Inferior parietal cortex (tissue), 1 donor: ENCODE results near the gene RFX7.
A peak's percentile ranks its signal among the peaks of the same experiment; 100 is the strongest.
"Not testable (repeated sequence)": the region's sequence is repeated elsewhere in the genome, so short reads cannot be mapped to it uniquely, and the experiment has no call there.

ENCODE experiments used
- DNase-seq: peaks from one replicate; pipeline ENCODE4 v3.0.0-alpha.2; 2016; ENCODE audit errors: extremely low spot score

RFX7 gene

GRCh38 chr15:56243163-56244037, at the start of gene RFX7:
Gene RFX7 (minus strand): TSS chr15:56243879. CDS start chr15:56243285, 594 bp downstream.
- DNase-seq = peak; percentile 57

GRCh38 chr15:56292546-56293316, 49.1 kb upstream of the RFX7 start:
- no peak for DNase-seq

GRCh38 chr15:56291741-56292140, 48.1 kb upstream of the RFX7 start:
- no peak for DNase-seq

- no peak for DNase-seq
These were observed 42.5 kb upstream of the RFX7 start for GRCh38 chr15:56286213-56286612.

DNA sequence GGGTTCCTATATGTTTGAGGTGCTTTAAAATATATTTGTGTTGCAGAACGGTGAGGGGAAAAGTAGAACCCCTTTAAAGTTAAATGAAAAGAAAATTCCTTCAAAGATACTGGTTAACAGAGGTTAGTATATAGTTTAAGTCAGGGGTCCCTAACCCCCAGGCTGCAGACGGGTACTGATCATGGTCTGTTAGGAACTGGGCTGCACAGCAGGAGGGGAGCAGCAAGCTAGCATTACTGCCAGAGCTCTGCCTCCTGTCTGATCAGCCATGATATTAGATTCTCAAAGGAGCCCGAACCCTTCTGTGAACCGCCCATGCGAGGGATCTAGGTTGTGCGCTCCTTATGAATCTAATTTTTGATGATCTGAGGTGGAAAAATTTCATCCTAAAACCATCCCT, 37.5 kb upstream of the RFX7 start:
- DNase-seq = no peak

- DNase-seq = no peak
These were observed 30.0 kb upstream of the RFX7 start for GRCh38 chr15:56273724-56274123.

GRCh38 chr15:56272454-56272853, 28.8 kb upstream of the RFX7 start:
- no peak for DNase-seq

DNA sequence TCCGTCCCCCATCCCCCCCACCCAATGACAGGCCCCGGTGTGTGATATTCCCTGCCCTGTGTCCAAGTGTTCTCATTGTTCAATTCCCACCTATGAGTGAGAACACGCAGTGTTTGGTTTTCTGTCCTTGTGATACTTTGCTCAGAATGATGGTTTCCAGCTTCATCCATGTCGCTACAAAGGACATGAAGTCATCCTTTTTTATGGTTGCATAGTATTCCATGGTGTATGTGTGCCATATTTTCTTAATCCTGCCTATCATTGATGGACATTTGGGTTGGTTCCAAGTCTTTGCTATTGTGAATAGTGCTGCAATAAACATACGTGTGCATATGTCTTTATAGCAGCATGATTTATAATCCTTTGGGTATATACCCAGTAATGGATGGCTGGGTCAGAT, 22.8 kb upstream of the RFX7 start:
- not testable (repeated sequence) for DNase-seq

DNA sequence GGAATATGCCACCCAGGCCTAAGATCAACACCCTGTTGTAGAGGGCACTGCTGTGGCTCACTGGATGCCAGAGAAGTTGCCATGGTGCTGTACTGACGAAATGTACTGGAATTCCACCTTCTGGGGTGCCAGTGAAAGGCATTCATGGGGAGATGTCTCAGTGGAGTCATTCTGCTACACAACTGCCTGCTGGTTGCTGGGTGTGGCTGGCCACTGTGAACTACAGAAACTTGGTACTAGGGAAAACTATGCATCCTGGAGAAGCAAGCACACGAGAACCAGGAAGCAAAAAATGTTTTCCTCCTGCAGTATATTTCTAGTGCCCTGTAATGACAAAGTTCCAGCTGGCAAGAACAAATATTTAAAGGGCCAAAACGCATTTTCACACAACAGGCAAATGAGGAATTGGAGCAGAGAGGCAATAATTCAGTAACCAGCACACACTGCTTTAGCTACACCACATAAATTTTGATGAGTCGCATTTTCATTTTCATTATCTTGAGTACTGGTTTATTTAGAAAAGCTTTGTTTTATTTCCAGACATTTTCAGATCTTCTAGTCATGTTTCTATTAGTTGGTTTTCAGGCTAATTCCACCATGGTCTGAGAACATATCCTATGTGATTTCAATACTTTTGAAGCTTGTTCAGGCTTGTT, 18.3 kb upstream of the RFX7 start:
- no peak for DNase-seq

GRCh38 chr15:56257306-56257705, 13.6 kb upstream of the RFX7 start:
- DNase-seq = not testable (repeated sequence)

DNA sequence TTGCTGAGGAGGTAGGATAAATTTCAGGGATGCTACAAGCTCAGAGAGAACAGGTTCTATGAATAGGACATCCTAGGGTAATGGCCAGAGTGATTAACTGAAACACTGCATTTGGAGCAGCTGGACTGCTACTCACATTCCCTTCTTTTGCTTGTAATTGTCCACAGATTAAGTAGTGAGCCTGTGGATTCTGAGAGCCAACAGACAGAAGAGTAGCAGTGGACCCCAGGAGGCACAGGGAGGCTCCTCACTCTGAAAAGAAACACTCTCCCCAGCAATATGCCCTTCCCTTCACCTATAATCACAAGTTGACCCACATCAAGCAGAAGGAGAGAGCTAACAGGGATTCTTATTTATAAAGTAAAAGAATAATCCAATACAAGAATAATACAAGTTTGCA, 10.6 kb upstream of the RFX7 start:
- DNase-seq = no peak

GRCh38 chr15:56252386-56252785, 8.7 kb upstream of the RFX7 start:
- no peak for DNase-seq

DNA sequence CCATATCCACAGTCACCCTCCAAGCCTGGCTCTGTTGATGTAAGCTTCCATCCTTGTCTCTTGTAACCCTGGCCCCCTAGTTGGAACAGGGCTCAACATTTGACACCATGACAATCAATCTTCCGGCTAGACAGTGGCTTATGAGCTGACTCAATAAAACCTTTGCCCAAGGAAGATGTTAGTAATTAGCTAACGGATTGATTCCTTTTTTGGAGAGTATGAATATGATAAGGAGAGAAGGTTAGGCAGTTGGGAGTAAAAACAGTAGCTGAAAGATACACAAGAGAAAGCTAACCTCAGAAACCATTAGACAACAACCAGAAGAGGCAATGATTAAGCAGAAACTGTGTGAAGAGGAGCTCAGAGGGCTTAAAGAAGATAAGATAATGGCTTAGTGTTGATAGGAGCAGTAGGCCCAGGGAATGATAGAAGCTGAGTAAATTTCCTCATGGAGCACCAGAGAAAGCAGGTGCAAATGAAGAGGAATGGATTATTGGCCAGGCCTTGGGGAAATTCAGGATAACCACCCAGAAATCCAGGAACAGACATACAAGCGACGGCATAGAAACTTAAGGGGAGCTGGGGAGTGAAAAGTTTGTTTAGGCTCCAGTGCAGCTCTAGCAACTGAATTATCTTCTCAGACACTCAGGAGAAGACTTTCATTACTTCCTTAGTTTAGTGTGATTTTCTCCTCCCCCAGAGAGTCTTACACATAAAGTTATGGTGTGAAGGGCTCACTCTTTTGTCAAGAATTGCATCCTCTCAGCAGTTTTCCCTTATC, 7.8 kb upstream of the RFX7 start:
- DNase-seq = no peak

- DNase-seq = no peak
These were observed 6.9 kb upstream of the RFX7 start for GRCh38 chr15:56250626-56251025.

DNA sequence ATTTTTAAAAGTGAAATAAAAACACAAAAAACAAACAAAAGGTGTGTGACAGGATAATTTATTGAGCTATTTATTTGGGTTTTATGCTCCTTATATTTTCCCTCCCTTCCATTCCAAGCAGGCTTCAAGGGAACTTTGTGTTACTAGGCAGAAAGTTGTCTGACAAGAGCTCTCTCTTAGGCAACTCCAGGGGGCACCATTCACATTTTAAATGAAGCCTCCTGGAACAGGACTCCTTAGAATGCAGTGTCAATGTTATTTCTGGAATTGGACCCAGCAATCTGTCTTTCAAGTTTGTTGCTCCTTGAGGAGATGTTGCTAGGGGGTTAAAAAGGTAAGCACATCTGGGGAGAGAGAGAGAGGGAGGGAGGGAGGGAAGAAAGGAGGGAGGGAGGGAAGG, 5.4 kb upstream of the RFX7 start:
- peak; percentile 27 for DNase-seq

- DNase-seq = no peak
These were observed 4.8 kb upstream of the RFX7 start for GRCh38 chr15:56248311-56248992.

- no peak for DNase-seq
These were observed 3.6 kb upstream of the RFX7 start for GRCh38 chr15:56247266-56247665.

DNA sequence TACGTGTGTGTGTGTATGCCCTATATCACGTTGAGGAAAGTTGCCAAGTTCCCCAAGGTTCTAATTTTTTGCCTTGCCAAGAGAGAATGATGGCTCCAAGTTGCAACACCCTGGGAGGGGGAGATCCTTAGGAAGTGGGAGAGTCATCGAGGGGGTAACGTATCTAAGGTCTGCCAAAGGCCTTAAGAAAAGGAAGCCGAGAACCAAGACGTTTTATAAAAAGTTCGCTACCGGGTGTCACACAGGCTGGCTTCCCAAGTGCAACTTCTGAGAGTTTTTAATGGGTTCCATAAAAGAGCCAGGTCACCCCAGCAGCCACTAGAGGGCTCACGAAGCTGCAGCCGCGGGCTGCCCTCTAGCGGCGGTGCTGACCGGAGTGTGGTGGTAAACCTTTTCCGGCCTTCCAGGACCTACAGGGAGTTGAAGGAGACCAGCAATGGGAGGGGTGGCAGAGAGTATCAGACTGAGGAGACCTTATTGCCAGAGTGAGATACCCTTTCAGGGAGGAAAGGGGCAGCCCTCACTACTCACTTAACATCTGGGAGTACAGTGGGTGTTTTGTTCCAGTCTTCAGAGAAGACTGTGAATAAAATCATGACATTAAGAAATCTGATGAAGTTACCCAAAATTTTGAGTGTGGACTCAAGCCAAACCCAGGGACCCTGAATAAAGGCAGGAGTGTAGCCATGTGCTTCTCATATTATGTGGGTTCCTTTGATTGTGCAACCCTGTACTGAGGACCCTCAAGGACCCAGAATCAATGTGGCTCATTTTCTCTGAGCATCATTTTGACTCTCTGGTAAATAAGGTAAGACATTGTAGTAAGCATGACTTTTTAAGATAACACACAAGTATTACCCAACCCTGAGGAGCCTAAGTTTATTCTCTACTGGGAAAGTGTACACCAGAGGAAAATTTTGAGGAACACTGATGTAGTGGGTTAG, 2.5 kb upstream of the RFX7 start:
- DNase-seq = peak; percentile 88

GRCh38 chr15:56244811-56245576, 1.3 kb upstream of the RFX7 start:
- peak; percentile 35 for DNase-seq
